GM12878 (cell line): Measurements from ENCODE around the gene TRIM69. TPM values are rescaled to one million over a fixed set of nuclear protein-coding genes. Genes with fewer than 3 reads are reported as not detected.

ENCODE experiments used
- ATAC-seq: fragments of 200-7000 bp; cut with Tn5 transposase; 3 replicates; pipeline ENCODE4 v1.9.1; 2020; ENCODE audit warnings: mild to moderate bottlenecking, moderate library complexity
- BruUV-seq: library from RNA; stranded (reverse); fragments of 400-500 nt; replicated peaks from 2 replicates; lab custom pipeline; 2021; lab: Mats Ljungman, UMichigan
- CTCF ChIA-PET: fragments of 300-600 bp; sonication (Branson Sonifier 250); formaldehyde crosslinking; extraction: SDS; loops from one replicate; lab custom pipeline; 2021; ENCODE audit warnings: inconsistent platforms; lab: Yijun Ruan, JAX
- POLR2A ChIA-PET: fragments of 350-600 bp; formaldehyde crosslinking; extraction: SDS; loops from one replicate; lab custom pipeline; 2021; ENCODE audit warnings: inconsistent platforms; lab: Charles Lee
- RAD21 ChIA-PET: fragments of 300-600 bp; sonication (Branson Sonifier 250); formaldehyde crosslinking; loops from one replicate; lab custom pipeline; 2023; ENCODE audit warnings: antibody characterized with exemption; ENCODE audit not compliant: unreplicated experiment; lab: Charles Lee
- SMC1A ChIA-PET: fragments of 300-600 bp; sonication (Branson Sonifier 250); formaldehyde crosslinking; loops from one replicate; lab custom pipeline; 2023; ENCODE audit not compliant: unreplicated experiment, uncharacterized antibody; lab: Charles Lee
- DNase-seq: peaks from one replicate; pipeline ENCODE4 v3.0.0-alpha.2; 2011; ENCODE audit warnings: low read depth, low spot score
- FAIRE-seq: peaks from 3 replicates; lab custom pipeline; 2011; peaks lifted over from hg19 to GRCh38; lab: Jason Lieb, UNC
- H2AFZ ChIP-seq: 2 replicates; pipeline ENCODE4 v1.6.0; 2011; ENCODE audit warnings: low read depth, low read length, control low read depth; ENCODE audit not compliant: control insufficient read depth
- H3K27ac ChIP-seq: 2 replicates; pipeline ENCODE4 v1.5.1; 2011; ENCODE audit warnings: control low read depth; ENCODE audit not compliant: control insufficient read depth, insufficient read depth
- H3K27me3 ChIP-seq, 2 experiments: replicated peaks in 1 of 2; 2 replicates each; pipeline versions ENCODE4 v1.6.0 to v1.6.1; 2011; ENCODE audit warnings: low read length in 1 of 2; ENCODE audit not compliant: control insufficient read depth in 2 of 2, insufficient read depth in 2 of 2
- H3K36me3 ChIP-seq, 2 experiments: 2 replicates each; pipeline ENCODE4 v1.5.1; 2011; ENCODE audit warnings: low read length in 1 of 2; ENCODE audit not compliant: control insufficient read depth in 2 of 2, insufficient read depth in 2 of 2
- H3K4me1 ChIP-seq: 2 replicates; pipeline ENCODE4 v1.6.1; 2011; ENCODE audit warnings: mild to moderate bottlenecking, low read length, moderate library complexity, mixed read lengths; ENCODE audit not compliant: control insufficient read depth, insufficient read depth
- H3K4me2 ChIP-seq: 2 replicates; pipeline ENCODE4 v1.6.0; 2011; ENCODE audit warnings: control low read depth; ENCODE audit not compliant: control insufficient read depth, insufficient read depth
- H3K4me3 ChIP-seq: fragments of 200-600 bp; sonication (generic); 2 replicates; pipeline ENCODE4 v1.5.1; 2016
- H3K79me2 ChIP-seq: 2 replicates; pipeline ENCODE4 v1.6.0; 2011; ENCODE audit warnings: low read length; ENCODE audit not compliant: control insufficient read depth, insufficient read depth
- H3K9ac ChIP-seq: 2 replicates; pipeline ENCODE4 v1.8.0; 2011; ENCODE audit warnings: low read length, control low read depth, mixed read lengths; ENCODE audit not compliant: control insufficient read depth, insufficient read depth
- H3K9me3 ChIP-seq: replicated peaks from 3 replicates; pipeline ENCODE4 v1.5.1; 2011; ENCODE audit warnings: mild to moderate bottlenecking, low read length; ENCODE audit not compliant: control insufficient read depth, insufficient read depth
- H4K20me1 ChIP-seq: 2 replicates; pipeline ENCODE4 v1.6.0; 2011; ENCODE audit not compliant: control insufficient read depth, insufficient read depth
- MTA3 ChIP-seq: IDR thresholded peaks from 2 replicates; pipeline ENCODE4 v1.6.1; 2012; ENCODE audit warnings: low read length, inconsistent platforms, borderline replicate concordance
- NR2C1 ChIP-seq: fragments of 450-650 bp; IDR thresholded peaks from 2 replicates; pipeline ENCODE4 v1.6.1; 2017; ENCODE audit warnings: antibody characterized with exemption, mild to moderate bottlenecking, moderate library complexity
- PRDM15 ChIP-seq: fragments of 450-650 bp; formaldehyde crosslinking; IDR thresholded peaks from 2 replicates; pipeline ENCODE4 v1.4.0; 2020; ENCODE audit warnings: mild to moderate bottlenecking, moderate library complexity
- WGBS: methylation state at CpG from one replicate; pipeline ENCODE4 v1.1.6; 2016; ENCODE audit warnings: low lambda C conversion rate; ENCODE audit not compliant: insufficient replicate concordance, insufficient coverage; ENCODE audit errors: missing lambda C conversion rate; 5-methylcytosine and 5-hydroxymethylcytosine counted together
- in situ Hi-C: fragments of 300-500 bp; cut with MboI; formaldehyde crosslinking; loops from 9 replicates; pipeline ENCODE4 v1.14.3; 2018; ENCODE audit warnings: mixed read lengths
- intact Hi-C: fragments of 100-400 bp; cut with micrococcal nuclease; formaldehyde crosslinking; loops from one replicate; pipeline ENCODE4 v1.14.2; 2022; ENCODE audit not compliant: unreplicated experiment
- polyA plus RNA-seq, 11 experiments: library from polyadenylated mRNA; depleted of rRNA in 4 of 11; unstranded in 6 of 11; stranded (reverse) in 5 of 11; fragments of >200 nt; fragmentation: Nextera tagmentation in 4 of 11; fragmentation: Illumina TruSeq in 1 of 11; extraction: Ambion mirVana in 4 of 11; extraction: Trizol in 1 of 11; gene quantifications; 1 replicate in 1 of 11; 2 replicates in 10 of 11; pipeline versions ENCODE4 v1.2.1 to v1.2.3, GENCODE V29; 2011 to 2016; ENCODE audit warnings: inconsistent platforms in 2 of 11, missing spikeins in 2 of 11, low read depth in 1 of 11
- total RNA-seq, 4 experiments: library from RNA; depleted of rRNA in 3 of 4; stranded (reverse); fragments of >200 nt in 3 of 4; fragmentation: Illumina TruSeq in 1 of 4; extraction: Trizol in 1 of 4; gene quantifications; 2 replicates each; pipeline versions ENCODE4 v1.2.1 to v1.2.3, GENCODE V29; 2013 to 2021

Gene TRIM69
- total and polyA plus RNA-seq, 10 of the 15 experiments (the other 5 are each of a cell fraction or from before 2014, with no cell fraction given): 11.2 to 52.7 (median 37.8) TPM

GRCh38 chr15:44726136-44726535 is 10.2 kb upstream of the TRIM69 start:
- Histone ChIP-seq H3K9ac (peak overlapping the region; percentile 82), H4K20me1 (no peaks in the 10 kb centered on the region), H2AFZ (no peak overlapping the region), H3K36me3 (peaks cover 0 to under 1% of the 10 kb centered on the region in 2 experiments; a peak in 1 of 4 replicates), H3K27ac (peak overlapping the region; percentile 99), H3K4me1 (peaks cover 37% of the 10 kb centered on the region), H3K27me3 (no peaks in the 10 kb centered on the region), H3K4me2 (peak overlapping the region; percentile 85), H3K4me3 (peak overlapping the region; percentile 66)
- WGBS: 8% methylated on average over 7 of the region's 7 CpGs
- ATAC-seq (no peak), FAIRE-seq (no peak), DNase-seq (no peak)
- intact Hi-C loops: loop anchor here (1.0 to 2.0 kb wide), 2 partner anchors 15 to 157 kb away; partner anchors contain the start of genes B2M and PATL2
- ChIA-PET POLR2A (interaction anchor here (0.6 to 24.8 kb wide), 5 partner anchors 6 to 152 kb away, joined by 3 to 718 read pairs (median 186); partner anchors contain the start of genes B2M, PATL2, SPG11 and TRIM69), CTCF (interaction anchor here (0.7 to 8.1 kb wide), 4 partner anchors 11 to 878 kb away, joined by 3 to 153 read pairs (median 68); partner anchors contain the start of genes B2M, PATL2, SPG11 and TRIM69), SMC1A (interaction anchor here (0.6 to 16.1 kb wide), 5 partner anchors 10 to 325 kb away, joined by 3 to 637 read pairs (median 98); partner anchors contain the start of genes B2M, PATL2, SPG11 and TRIM69)
- TF ChIP-seq MTA3 (0 out of 2 replicates have a peak, but pooled peaks have one; percentile 7), NR2C1 (no peak), PRDM15 (CRISPR knock-in tag) (0 out of 2 replicates have a peak, but pooled peaks have one; percentile 12)
- TF ChIP-seq, all 136 proteins: peak for 2
- in situ Hi-C loops: loop anchor here (10.0 kb wide), 1 partner anchor 931 kb away; the partner anchor contains the start of gene SERF2
- Histone ChIP-seq H3K79me2 (peaks cover 69% of the 10 kb centered on the region), H3K9me3 (no peaks in the 10 kb centered on the region)
- BruUV-seq: no TSS peak
- RAD21 ChIA-PET: interaction anchor here (1.0 to 19.7 kb wide), 4 partner anchors 11 to 61 kb away, joined by 8 to 680 read pairs (median 378); partner anchors contain the start of genes B2M, PATL2, SPG11 and TRIM69
